NCI-H510A treated with DMSO at 0.1 percent for 48 hours (cell line): Measurements from ENCODE around the gene ABL1.

Experiments
- DNase-seq: peaks from one replicate; lab custom pipeline; 2025; lab: John Stamatoyannopoulos, UW

Gene ABL1

GRCh38 chr9:130849356-130849755 is 14.3 kb downstream of the ABL1 start:
- no peak for DNase-seq

GRCh38 chr9:130852801-130853200 is 17.7 kb downstream of the ABL1 start:
- no peak for DNase-seq

DNA sequence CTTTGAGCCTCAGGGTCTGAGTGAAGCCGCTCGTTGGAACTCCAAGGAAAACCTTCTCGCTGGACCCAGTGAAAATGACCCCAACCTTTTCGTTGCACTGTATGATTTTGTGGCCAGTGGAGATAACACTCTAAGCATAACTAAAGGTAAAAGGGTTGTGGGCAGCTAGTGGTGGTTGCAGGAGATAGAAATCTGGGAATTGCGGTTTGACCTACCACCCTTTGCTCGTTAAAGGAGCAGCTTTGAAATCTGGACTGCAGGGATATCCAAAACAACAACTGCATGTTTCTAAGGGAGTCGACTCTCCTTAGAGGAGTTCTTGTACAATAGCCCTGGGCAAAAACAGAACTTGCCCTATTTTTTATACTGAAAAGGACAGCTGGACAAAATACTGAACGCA is 19.0 kb downstream of the ABL1 start:
- DNase-seq, result no peak

GRCh38 chr9:130854835-130855234 is 19.8 kb downstream of the ABL1 start:
- DNase-seq, result no peak

- DNase-seq, result no peak
Observed at GRCh38 chr9:130856474-130856873, 21.4 kb downstream of the ABL1 start.

GRCh38 chr9:130857864-130858738 is 23.0 kb downstream of the ABL1 start:
- DNase-seq, result no peak

- no peak for DNase-seq
Observed at GRCh38 chr9:130858739-130859705, 24.0 kb downstream of the ABL1 start.

DNA sequence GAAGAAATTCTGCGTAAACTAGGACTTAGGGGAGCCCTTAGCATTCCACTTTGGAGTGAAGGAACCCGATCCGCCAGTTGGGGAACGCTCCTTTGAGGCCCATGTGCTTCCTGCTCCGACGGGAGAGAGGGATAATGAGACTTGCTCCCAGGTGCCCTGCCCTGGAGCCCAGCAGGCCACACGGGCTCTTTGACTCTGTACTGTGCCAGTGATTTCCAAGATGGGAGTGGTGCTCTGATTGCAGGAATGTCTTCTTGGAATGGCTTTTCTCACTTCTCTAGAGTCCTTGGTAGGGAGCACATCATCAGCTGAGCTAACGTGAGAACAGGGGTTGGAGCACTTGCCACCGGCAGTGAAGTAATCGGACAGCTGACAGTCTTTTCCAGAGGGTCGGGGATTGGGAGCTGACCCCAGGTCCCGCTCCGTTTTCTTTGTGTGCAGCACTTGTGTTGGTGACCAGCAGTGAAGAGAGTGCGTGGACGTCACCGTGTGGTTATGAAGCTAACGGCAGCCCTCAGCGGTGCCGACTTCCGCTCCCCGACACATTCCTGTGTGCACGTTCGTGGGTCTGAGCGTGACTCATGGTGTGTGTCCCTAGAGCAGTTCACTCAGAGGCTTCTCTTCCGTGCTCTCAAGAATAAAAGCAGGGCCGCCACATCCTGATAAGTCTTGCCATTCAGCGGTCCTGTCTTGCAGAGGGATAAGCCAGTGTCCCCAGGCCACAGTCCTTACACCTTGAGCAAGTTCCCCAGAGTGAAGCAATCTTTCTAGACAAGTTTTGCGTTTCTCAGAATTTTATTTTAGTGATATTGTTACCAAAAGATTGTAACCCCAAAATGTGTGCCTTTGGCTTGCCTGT is 25.6 kb downstream of the ABL1 start:
- DNase-seq, result no peak

DNA sequence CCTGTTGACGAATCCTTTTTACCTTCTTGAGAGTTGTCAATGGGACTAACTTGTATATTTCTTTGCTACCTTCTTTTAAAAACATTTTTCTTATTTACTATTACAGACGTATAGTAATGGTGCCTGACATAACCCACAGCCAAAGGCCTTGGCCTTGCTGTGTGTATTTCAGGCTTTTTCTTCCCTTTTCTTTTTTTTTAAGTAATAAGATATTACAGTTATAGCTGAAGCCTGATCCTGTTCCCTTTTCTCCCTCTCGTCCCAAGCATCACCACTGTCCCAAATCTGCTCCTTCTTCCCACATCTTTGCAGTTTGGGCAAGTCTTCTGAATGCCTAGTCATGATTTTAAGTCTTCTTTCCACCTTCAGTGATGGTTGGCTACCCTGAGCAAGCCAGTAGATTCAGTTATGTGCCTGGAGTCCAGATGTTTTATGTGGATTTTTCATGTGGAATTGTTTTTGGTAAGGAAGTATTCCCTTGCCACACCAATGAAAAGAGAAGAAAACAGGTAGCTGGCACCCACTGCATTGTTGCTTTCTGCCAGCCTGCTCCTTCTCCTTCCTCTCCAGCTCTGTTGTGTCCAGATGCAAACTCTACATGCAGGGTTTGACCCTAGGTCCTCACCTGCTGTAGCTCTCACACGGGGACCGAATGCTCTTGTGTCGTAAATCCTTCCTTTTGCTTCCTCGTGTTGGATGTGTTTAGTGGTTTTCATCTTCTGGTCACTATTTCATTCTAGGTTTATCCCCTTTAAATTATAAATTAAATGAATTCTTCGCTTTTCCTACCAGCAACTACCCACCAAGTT is 26.5 kb downstream of the ABL1 start:
- no peak for DNase-seq

DNA sequence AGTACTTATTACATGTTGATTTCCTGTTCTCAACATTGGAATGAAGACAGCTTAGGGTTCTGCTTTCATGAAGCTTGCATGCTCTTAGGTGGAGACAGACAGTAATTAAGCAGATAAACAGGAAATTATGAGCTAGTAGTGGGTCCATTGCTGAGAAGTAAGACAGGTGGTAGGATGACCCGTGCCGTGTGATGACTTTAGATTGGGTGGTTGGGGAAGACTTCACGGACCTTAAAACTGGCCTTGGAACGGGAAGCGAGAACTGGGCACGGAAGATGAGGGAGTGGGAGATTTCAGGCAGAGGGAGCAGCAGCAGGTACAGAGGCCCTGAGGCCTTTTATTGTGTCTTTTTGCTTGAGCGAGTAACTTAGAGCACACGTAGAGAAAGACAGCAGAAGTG is 27.2 kb downstream of the ABL1 start:
- no peak for DNase-seq

DNA sequence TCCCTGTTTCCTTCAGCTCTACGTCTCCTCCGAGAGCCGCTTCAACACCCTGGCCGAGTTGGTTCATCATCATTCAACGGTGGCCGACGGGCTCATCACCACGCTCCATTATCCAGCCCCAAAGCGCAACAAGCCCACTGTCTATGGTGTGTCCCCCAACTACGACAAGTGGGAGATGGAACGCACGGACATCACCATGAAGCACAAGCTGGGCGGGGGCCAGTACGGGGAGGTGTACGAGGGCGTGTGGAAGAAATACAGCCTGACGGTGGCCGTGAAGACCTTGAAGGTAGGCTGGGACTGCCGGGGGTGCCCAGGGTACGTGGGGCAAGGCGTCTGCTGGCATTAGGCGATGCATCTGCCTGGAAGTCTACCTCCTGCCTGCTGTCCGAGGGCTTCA is 27.7 kb downstream of the ABL1 start:
- DNase-seq, result no peak

DNA sequence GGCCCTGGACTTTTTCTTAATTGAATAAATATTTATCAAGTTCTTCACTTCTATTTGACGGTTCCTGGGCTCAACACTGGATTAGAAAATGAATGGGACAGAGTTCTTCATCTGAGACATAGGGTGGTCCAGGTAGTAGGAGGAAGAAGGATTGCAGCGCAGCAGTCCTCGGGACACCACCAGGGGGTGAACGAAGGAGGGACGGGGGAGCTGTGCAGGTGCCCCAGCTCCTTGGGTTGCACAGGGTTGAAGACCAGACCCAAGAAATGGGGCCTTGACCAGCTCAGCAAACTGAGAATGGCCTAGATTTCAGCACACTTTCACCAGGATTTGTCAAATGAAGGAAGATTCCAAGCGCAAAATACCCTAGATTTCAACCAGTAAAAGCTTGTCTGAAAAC is 29.5 kb downstream of the ABL1 start:
- DNase-seq, result no peak

DNA sequence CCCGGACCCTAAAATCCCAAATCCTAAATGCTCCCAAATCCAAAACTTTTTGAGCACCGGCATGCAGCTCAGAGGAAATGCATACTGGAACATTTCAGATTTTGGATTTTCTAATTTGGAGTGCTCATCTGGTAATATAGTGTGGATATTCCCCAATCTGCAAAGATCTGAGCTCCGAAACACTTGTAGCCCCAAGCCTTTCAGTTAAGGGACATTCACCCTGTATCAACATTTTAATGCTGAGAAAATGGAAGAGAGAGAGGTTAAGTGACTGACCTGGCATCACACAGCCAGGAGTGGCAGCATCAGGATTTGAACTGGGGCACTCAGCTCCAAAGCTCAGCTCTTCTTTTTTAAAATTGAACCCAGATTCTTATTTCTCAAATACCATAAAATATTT is 30.9 kb downstream of the ABL1 start:
- no peak for DNase-seq

DNA sequence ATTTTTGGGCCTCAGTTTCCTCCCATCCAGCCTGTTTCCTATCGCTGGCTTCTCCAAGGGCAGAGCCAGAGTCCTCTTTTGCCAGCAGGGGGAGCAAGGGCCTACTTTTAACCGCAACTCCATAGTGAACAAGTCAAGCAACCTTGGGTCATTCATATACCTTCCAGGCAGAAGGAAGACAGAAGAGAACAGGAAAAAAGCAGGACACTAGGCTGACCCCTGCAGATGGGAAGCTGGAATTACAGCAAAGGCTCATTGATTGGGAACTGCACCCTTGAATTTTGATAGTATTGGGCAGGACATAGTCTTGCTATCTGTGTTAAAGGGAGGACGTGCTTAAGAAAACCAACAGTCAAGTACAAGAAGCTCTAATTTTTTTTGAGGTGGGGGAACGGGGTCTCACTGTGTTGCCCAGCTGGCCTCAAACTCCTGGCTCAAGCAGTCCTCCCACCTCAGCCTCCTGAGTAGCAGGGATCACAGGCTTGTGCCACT is 31.5 kb downstream of the ABL1 start:
- DNase-seq, result peak; percentile 92

DNA sequence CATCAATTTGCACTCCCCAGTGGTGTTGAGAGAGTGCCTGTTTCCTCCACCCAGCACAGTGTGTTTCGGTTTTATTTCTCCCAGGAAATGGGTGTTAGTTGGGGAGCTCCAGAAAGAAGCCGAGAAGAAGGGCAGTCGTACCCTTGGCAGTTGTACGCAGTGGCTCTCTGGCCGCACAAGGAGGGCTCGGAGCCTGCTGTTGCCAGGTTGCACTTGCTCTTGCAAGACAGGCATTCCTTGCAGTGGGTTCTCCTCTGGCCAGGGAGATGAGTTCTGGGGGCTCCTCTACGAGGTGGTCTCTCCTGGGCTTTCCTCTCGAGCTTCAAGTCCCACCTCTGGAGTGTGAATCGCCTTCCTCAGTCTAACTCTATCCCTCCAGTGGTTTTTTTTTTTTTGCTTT is 32.5 kb downstream of the ABL1 start:
- no peak for DNase-seq

GRCh38 chr9:130868230-130868629 is 33.2 kb downstream of the ABL1 start:
- DNase-seq, result no peak

- no peak for DNase-seq
Observed at GRCh38 chr9:130869250-130869649, 34.2 kb downstream of the ABL1 start.

GRCh38 chr9:130870491-130871381 is 35.7 kb downstream of the ABL1 start:
- no peak for DNase-seq

- no peak for DNase-seq
Observed at GRCh38 chr9:130871395-130872062, 36.5 kb downstream of the ABL1 start.
